Upper lobe of left lung (tissue), 6 donors: ENCODE measurements around the gene STEAP3. TPM values are rescaled to one million over a fixed set of nuclear protein-coding genes. Genes with fewer than 3 reads are reported as not detected.

Experiments
- ATAC-seq, 2 donors: fragments of 200-7000 bp; cut with Tn5 transposase; one replicate each; pipeline ENCODE4 v1.9.1; 2022; ENCODE audit warnings: mild to moderate bottlenecking in 2 of 2, moderate library complexity in 2 of 2; ENCODE audit not compliant: low FRiP score in 2 of 2
- DNase-seq, 2 donors: peaks; one replicate each; pipeline ENCODE4 v3.0.0-alpha.2; 2019 to 2020
- H3K27ac ChIP-seq, 4 donors: fragments of 200-600 bp; sonication (generic); one replicate each; pipeline ENCODE4 v1.5.1; 2016 to 2019
- H3K27me3 ChIP-seq, 4 donors: fragments of 200-600 bp; sonication (generic); one replicate each; pipeline ENCODE4 v1.5.1; 2017 to 2019
- H3K36me3 ChIP-seq, 4 donors: fragments of 200-600 bp; sonication (generic); one replicate each; pipeline ENCODE4 v1.5.1; 2016 to 2019
- H3K4me1 ChIP-seq, 4 donors: fragments of 200-600 bp; sonication (generic); one replicate each; pipeline ENCODE4 v1.5.1; 2018 to 2019
- H3K4me3 ChIP-seq, 4 donors: fragments of 200-600 bp; sonication (generic); one replicate each; pipeline ENCODE4 v1.5.1; 2017 to 2019; ENCODE audit warnings: mild to moderate bottlenecking in 2 of 4, moderate library complexity in 1 of 4
- H3K9me3 ChIP-seq, 4 donors: fragments of 200-600 bp; sonication (generic); one replicate each; pipeline ENCODE4 v1.5.1; 2018 to 2019
- EP300 ChIP-seq, 4 donors: sonication (generic); formaldehyde crosslinking; IDR thresholded peaks; one replicate each; pipeline ENCODE4 v1.5.1; 2017; ENCODE audit warnings: antibody characterized with exemption in 4 of 4, control low read depth in 2 of 4
- POLR2A ChIP-seq, 4 donors: fragments of 450-650 bp; IDR thresholded peaks; one replicate each; pipeline ENCODE4 v1.5.1; 2016 to 2017; ENCODE audit warnings: antibody characterized with exemption in 4 of 4, mild to moderate bottlenecking in 2 of 4
- POLR2AphosphoS5 ChIP-seq, 2 donors: sonication (generic); formaldehyde crosslinking; IDR thresholded peaks; one replicate each; pipeline ENCODE4 v1.5.1; 2017; ENCODE audit warnings: antibody characterized with exemption in 2 of 2
- WGBS, 2 donors: methylation state at CpG; one replicate each; pipeline ENCODE4 v1.1.5; 2017 to 2018; 5-methylcytosine and 5-hydroxymethylcytosine counted together
- total RNA-seq, 6 donors: library from RNA; depleted of rRNA in 4 of 6; stranded (reverse); fragments of >200 nt in 4 of 6; gene quantifications; one replicate each; pipeline versions ENCODE4 v1.1.0 to v1.2.1, GENCODE V29; 2016 to 2021
- TF ChIP-seq, protein P1 (sequence below), 6 experiments: fragments of 450-650 bp in 4 of 6; fragments of 200-600 bp in 2 of 6; sonication (generic) in 2 of 6; IDR thresholded peaks; one replicate each; pipeline ENCODE4 v1.5.1; 2016 to 2019; ENCODE audit warnings: antibody characterized with exemption in 6 of 6
- donor health status: DM: no; HTN: no; CAD: no; lungs with moderate emphysema.
- donor health status: DM: no; HTN: yes; CAD: no; lungs with severe emphysema.

The STEAP3 gene
- total RNA-seq, 6 donors from 2014 or later = 18.1 to 26.6 (median 22.4) TPM

DNA sequence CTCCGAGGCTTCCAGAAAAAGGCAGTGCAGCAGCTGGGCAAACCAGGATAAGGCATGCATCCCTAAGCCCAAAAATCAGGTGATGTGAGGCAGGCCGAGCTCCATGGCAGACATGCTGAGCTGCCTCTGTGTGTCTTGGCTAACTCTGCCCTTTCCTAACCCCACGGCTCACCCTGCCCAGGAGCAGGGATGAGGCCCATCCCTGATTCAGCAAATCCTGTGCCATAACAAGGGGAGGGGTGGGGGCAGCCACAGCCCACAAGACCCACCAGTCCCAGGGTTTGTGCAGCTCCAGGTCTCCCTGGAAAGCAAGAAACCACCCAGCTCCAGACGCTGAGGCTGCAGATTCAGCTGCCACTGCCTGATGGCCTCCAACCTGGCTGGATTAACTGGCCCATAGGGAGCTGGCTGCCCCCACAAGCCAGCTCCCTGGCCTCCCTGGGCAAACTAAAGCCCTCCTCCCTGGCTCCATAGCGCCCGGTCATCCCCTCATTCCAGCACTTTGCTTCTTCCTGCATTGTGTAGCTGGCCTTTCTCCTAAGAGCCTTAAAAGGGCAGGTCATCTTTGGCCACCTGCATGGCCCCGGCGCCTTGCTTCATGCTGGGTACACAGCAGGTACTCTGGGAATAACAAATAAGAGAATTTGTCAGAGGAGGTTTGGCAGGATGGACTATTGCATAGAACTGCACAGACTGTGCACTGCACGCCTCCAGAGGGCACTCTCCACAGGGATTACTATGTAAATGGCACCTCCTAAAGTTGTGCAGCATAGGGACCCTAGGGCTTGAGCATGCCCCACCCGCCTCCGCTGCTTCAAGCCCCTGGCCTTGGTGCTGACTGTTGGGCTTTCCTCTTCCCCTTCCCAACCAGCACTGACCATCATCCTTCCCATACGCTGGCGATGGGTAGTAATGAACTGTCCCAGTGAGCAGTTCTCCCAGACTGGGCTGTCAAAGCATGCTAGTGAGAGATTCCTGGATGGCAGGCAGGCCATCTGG lies 10.7 kb downstream of the STEAP3 start:
- TF ChIP-seq EP300 (IDR thresholded peaks at IDR 0.05) = no peak
- no peak for TF ChIP-seq POLR2AphosphoS5 (IDR thresholded peaks at IDR 0.05)
- TF ChIP-seq POLR2A (IDR thresholded peaks at IDR 0.05) = no peak
- TF ChIP-seq, protein P1, sequence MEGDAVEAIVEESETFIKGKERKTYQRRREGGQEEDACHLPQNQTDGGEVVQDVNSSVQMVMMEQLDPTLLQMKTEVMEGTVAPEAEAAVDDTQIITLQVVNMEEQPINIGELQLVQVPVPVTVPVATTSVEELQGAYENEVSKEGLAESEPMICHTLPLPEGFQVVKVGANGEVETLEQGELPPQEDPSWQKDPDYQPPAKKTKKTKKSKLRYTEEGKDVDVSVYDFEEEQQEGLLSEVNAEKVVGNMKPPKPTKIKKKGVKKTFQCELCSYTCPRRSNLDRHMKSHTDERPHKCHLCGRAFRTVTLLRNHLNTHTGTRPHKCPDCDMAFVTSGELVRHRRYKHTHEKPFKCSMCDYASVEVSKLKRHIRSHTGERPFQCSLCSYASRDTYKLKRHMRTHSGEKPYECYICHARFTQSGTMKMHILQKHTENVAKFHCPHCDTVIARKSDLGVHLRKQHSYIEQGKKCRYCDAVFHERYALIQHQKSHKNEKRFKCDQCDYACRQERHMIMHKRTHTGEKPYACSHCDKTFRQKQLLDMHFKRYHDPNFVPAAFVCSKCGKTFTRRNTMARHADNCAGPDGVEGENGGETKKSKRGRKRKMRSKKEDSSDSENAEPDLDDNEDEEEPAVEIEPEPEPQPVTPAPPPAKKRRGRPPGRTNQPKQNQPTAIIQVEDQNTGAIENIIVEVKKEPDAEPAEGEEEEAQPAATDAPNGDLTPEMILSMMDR (IDR thresholded peaks at IDR 0.05) = no peak
- Histone ChIP-seq H3K9me3 (no peaks in the 10 kb centered on the region), H3K4me1 (peaks cover 0 to 11% (median 3%) of the 10 kb centered on the region in 4 donors), H3K27me3 (no peaks in the 10 kb centered on the region), H3K36me3 (no peaks in the 10 kb centered on the region), H3K27ac (no peak overlapping the region), H3K4me3 (no peak overlapping the region)
- ATAC-seq (peak in 1 of 2 donors; percentile 29), DNase-seq (no peak)
- 74 to 81% methylated on average over 9 to 13 of the region's 13 CpGs for WGBS, 2 donors

DNA sequence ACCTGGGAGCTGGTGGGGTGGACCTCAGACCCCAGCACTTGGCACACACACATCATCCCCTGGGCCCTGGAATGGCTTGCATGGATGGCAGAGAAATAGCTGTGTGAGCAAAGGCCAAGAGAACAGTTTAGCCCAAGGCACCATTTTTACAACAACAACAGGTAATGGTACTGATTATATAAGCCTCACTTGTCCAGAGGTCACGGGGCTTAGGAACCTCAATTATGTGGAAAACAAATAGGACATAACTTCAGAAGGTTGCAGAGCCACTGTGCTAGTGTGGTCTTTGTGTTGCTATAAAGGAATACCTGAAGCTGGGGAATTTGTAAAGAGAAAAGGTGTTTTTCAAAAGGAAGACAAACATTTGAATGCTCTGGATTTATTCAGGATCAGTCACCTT lies 13.2 kb downstream of the STEAP3 start:
- H3K36me3 ChIP-seq = no peaks in the 10 kb centered on the region
- TF ChIP-seq EP300 (IDR thresholded peaks at IDR 0.05) (no peak), POLR2AphosphoS5 (IDR thresholded peaks at IDR 0.05) (no peak), POLR2A (IDR thresholded peaks at IDR 0.05) (no peak)
- TF ChIP-seq, protein P1 (IDR thresholded peaks at IDR 0.05) = no peak
- ATAC-seq (no peak), DNase-seq (no peak)
- 70 to 92% methylated on average over 1 of the region's 1 CpG for WGBS, 2 donors
- H3K27me3 ChIP-seq = no peaks in the 10 kb centered on the region
- no peak overlapping the region for H3K4me3 ChIP-seq
- no peak overlapping the region for H3K27ac ChIP-seq
- no peaks in the 10 kb centered on the region for H3K9me3 ChIP-seq
- H3K4me1 ChIP-seq = peaks cover 4 to 30% (median 12%) of the 10 kb centered on the region in 4 donors

DNA sequence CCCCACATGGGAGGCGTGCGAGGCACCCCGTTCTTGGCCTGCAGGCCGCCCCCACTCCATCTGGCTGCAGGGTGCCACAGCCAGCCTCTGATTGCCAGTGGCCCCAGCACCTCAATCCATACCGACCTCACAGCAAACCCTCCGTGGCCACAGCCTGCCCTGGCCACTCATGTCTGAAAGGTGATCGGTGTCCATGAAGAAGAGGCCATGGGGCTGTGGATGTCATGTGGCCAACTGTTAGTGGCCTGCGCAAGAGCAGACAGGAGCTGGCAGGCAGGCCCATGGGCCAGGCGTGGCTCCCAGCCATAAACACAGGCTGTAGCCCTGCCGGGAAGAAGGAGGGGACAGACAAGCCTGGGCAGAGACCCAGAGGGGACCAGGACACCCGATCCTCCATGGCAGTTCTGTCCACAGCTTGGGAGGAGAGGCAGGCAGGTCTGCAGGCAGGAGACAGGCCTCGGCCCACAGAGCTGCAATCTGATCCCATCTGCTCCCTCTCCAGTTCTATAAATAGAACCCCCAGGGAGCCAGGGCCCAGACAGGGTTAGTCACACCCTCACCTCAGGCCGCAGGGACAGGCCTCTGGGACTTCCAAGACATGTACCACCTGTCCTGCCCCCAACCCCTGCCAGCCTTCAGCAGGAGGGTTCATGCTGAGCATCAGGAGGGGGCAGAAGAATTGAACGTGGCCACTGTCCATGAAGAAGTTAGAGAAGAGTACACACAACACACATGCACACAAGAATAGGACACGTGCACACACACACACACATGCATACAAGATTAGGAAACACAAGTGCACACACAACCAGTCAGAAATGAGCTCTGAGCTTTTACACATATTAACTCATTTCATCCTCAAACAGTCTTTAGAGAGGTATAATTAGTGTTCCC lies 16.9 kb downstream of the STEAP3 start:
- TF ChIP-seq POLR2A (IDR thresholded peaks at IDR 0.05) (no peak), POLR2AphosphoS5 (IDR thresholded peaks at IDR 0.05) (peak in 1 of 2 donors; percentile 17)
- TF ChIP-seq, protein P1 (IDR thresholded peaks at IDR 0.05) = no peak
- 64 to 68% methylated on average over 8 to 15 of the region's 15 CpGs for WGBS, 2 donors
- no peaks in the 10 kb centered on the region for H3K36me3 ChIP-seq
- DNase-seq (peak; percentile 79 to 81), ATAC-seq (peak; percentile 43 to 62)
- peak overlapping the region in 2 of 4 donors; percentile 32 to 60 for H3K27ac ChIP-seq
- no peak overlapping the region for H3K4me3 ChIP-seq
- H3K4me1 ChIP-seq = peaks cover 4 to 21% (median 14%) of the 10 kb centered on the region in 4 donors
- H3K9me3 ChIP-seq = peaks cover 0 to 4% (median 0%) of the 10 kb centered on the region in 4 donors
- H3K27me3 ChIP-seq = no peaks in the 10 kb centered on the region

DNA sequence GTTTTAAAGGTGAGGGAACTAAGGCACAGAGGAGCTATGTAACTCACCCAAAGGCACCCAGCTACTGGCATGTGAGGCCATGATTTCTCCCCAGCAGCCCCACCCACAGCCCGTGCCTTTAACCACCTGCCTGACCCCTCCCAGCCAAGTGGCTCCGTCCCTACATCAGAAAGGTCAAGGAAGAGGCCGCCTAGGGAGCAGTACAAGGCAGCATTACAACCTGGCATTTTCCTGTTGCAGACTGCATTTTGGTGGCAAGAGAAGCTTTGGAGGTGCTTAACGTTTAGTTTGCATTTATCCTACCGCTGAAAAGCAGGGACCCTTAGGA lies 17.5 kb downstream of the STEAP3 start:
- TF ChIP-seq POLR2AphosphoS5 (IDR thresholded peaks at IDR 0.05) (no peak), POLR2A (IDR thresholded peaks at IDR 0.05) (no peak), EP300 (IDR thresholded peaks at IDR 0.05) (no peak)
- TF ChIP-seq, protein P1 (IDR thresholded peaks at IDR 0.05) = no peak
- DNase-seq = no peak
- Histone ChIP-seq H3K9me3 (peaks cover 0 to 6% (median 0%) of the 10 kb centered on the region in 4 donors), H3K27me3 (no peaks in the 10 kb centered on the region), H3K27ac (peak overlapping the region in 1 of 4 donors; percentile 60), H3K4me1 (peaks cover 4 to 21% (median 14%) of the 10 kb centered on the region in 4 donors), H3K36me3 (no peaks in the 10 kb centered on the region), H3K4me3 (no peak overlapping the region)
- ATAC-seq = no peak
- WGBS, 2 donors = 66 to 90% methylated on average over 5 of the region's 5 CpGs
